BJ (cell line): ENCODE measurements around the gene KIAA0513. TPM values are rescaled to one million over a fixed set of nuclear protein-coding genes. Genes with fewer than 3 reads are reported as not detected.

Source experiments
- CTCF ChIA-PET: fragments of 350-600 bp; formaldehyde crosslinking; extraction: SDS; loops from one replicate; lab custom pipeline; 2021; ENCODE audit warnings: antibody characterized with exemption, inconsistent platforms; lab: Yijun Ruan, JAX
- POLR2A ChIA-PET: fragments of 300-600 bp; sonication (Branson Sonifier 250); formaldehyde crosslinking; extraction: SDS; loops from one replicate; lab custom pipeline; 2021; ENCODE audit warnings: antibody characterized with exemption; lab: Charles Lee
- DNase-seq: peaks from one replicate; pipeline ENCODE4 v3.0.0-alpha.2; 2011; ENCODE audit warnings: low read depth
- H3K27me3 ChIP-seq: 2 replicates; pipeline ENCODE4 v1.6.0; 2011; ENCODE audit warnings: low read length; ENCODE audit not compliant: control insufficient read depth, insufficient read depth
- H3K36me3 ChIP-seq: 2 replicates; pipeline ENCODE4 v1.5.1; 2011; ENCODE audit warnings: low read length; ENCODE audit not compliant: control insufficient read depth, insufficient read depth
- H3K4me3 ChIP-seq: 2 replicates; pipeline ENCODE4 v1.5.1; 2011; ENCODE audit warnings: low read depth, mild to moderate bottlenecking, control low read depth, low read length
- CTCF ChIP-seq: IDR thresholded peaks from 2 replicates; pipeline ENCODE4 v1.5.1; 2011; ENCODE audit warnings: low read depth, mild to moderate bottlenecking, control low read depth, inconsistent platforms, low read length, moderate library complexity; ENCODE audit not compliant: insufficient read depth
- polyA plus RNA-seq: library from polyadenylated mRNA; depleted of rRNA; stranded (reverse); fragments of >200 nt; gene quantifications from 2 replicates; pipeline ENCODE4 v1.2.3, GENCODE V29; 2011

KIAA0513 gene
- polyA plus RNA-seq, 1 experiment = 6.6 TPM

GRCh38 chr16:85004587-85005205 is 22.9 kb upstream of the KIAA0513 start:
- TF ChIP-seq CTCF = no peak
- ChIA-PET CTCF (interaction anchor here (0.6 to 1.0 kb wide), 3 partner anchors 11 to 168 kb away, joined by 3 read pairs; no protein-coding TSS in a partner anchor), POLR2A (no interaction called here)
- H3K36me3 ChIP-seq = peaks cover 3% of the 10 kb centered on the region
- H3K4me3 ChIP-seq = no peak overlapping the region; the same call in 1 of the 2 replicates
- H3K27me3 ChIP-seq = no peaks in the 10 kb centered on the region
- DNase-seq = peak; percentile 74

DNA sequence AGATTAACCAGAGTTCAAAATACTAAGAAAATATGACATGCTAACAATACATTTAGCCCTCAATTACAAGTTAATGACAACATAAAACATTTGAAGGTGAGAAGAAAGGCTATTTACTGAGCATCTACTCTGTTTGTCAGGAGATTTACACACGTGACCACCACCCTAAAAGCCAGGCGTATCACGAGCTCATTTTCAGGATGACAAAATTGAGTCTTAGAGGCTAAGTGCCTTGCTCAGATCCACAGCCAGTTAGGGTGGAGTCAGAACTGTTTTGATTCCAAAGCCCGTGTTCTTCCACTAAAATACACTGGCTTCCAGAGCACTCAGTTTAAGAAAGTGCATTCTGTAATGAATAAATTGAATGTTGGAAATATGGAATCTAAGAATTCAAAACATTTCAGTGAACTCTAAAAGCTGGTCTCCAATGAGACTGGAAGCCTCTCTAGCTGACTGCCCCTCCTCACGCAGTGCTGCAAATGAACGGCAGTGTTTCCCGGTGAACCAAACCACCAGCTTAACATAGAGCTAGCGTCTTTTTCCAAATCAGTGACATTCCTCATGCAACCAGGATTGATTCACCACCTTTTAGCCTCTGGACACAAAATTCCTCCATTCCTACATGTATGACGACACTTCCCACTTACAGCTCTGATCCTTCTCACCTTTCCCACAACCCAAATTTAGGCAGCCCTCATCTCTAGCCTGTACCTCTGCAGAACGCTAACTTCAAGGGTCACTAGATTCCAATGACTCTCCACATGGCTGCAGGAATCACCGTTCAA is 22.1 kb upstream of the KIAA0513 start:
- peaks cover 3% of the 10 kb centered on the region for H3K36me3 ChIP-seq
- POLR2A ChIA-PET = no interaction called here
- no peak for DNase-seq
- no peaks in the 10 kb centered on the region for H3K27me3 ChIP-seq
- H3K4me3 ChIP-seq = no peak overlapping the region
- CTCF ChIA-PET = interaction anchor here (1.0 kb wide), 2 partner anchors 30 to 34 kb away, joined by 3 to 5 read pairs; no protein-coding TSS in a partner anchor
- no peak for TF ChIP-seq CTCF

DNA sequence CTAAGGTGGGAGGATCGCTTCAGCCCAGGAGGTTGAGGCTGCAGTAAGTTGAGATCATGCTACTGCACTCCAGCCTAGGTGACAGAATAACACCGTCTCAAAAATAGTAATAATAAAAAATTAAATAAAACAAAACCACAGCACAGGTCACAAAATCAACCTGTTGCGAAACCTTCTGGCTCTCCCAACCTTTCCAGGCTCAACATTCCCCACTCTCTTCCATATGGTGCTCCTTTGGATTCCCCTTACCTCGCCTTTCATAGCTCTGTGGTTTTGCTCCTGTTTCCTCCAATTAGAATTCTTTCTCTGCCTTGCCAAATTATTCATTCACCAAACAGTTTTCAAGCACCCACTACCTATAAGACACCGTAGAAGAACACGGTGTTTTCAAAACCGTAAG is 21.0 kb upstream of the KIAA0513 start:
- DNase-seq = no peak
- Histone ChIP-seq H3K4me3 (no peak overlapping the region), H3K27me3 (no peaks in the 10 kb centered on the region), H3K36me3 (peaks cover 2% of the 10 kb centered on the region)
- ChIA-PET POLR2A (no interaction called here), CTCF (interaction anchor here (1.0 kb wide), 1 partner anchor 102 kb away, joined by 3 read pairs; no protein-coding TSS in a partner anchor)
- TF ChIP-seq CTCF = no peak

DNA sequence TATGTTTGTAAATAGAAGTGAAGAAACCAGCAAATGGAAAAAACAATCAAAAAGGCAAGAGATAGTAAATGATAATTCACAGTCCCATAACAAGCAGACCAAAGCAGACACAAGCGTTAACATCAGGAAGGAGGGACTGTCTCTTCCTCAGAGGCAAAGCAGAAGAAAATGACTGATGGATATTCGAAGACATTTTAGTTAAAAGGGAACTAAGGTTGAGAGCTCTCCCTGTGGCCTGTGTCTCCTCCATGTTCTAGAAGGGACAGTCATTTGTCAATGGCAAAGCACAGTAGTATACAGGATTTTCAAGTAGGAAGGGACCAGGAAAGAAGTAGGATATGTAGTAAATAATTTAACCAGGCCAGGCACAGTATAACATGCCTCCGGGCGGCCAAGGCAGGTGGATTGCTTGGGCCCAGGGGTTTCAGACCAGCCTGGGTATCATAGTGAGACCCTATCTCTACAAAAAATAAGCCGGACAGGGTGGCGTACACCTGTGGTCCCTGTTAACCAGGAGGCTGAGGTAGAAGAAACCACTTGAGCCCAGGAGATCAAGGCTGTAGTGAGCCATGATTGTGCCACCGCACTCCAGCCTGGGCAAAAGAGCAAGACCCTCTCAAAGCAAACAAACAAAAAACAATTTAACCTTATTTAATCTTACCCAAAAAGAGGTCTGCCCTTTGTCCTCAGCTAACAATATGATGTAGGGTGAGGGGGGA is 19.9 kb upstream of the KIAA0513 start:
- ChIA-PET CTCF (interaction anchor here (0.6 to 1.3 kb wide), 3 partner anchors 8 to 252 kb away, joined by 3 to 4 read pairs (median 3); no protein-coding TSS in a partner anchor), POLR2A (no interaction called here)
- no peak for DNase-seq
- H3K27me3 ChIP-seq = no peaks in the 10 kb centered on the region
- no peak overlapping the region for H3K4me3 ChIP-seq
- no peak for TF ChIP-seq CTCF
- H3K36me3 ChIP-seq = peaks cover 2% of the 10 kb centered on the region
